H1 (cell line): ENCODE data around the gene SEL1L3. TPM values are rescaled to one million over a fixed set of nuclear protein-coding genes. Genes with fewer than 3 reads are reported as not detected.

Source experiments
- CTCF ChIA-PET: fragments of 300-600 bp; sonication (Branson Sonifier 250); formaldehyde crosslinking; loops from one replicate; lab custom pipeline; 2021; ENCODE audit not compliant: partially characterized antibody; lab: Charles Lee
- POLR2A ChIA-PET: fragments of 300-600 bp; sonication (Branson Sonifier 250); formaldehyde crosslinking; loops from one replicate; lab custom pipeline; 2021; ENCODE audit warnings: inconsistent platforms; ENCODE audit not compliant: partially characterized antibody; lab: Charles Lee
- DNase-seq, 2 experiments: peaks; one replicate each; pipeline versions ENCODE4 v3.0.0 to v3.0.0-alpha.2; 2010 to 2022; ENCODE audit warnings: low spot score in 2 of 2, low read depth in 1 of 2, mixed read lengths in 1 of 2
- FAIRE-seq: peaks from 2 replicates; lab custom pipeline; 2011; peaks lifted over from hg19 to GRCh38; lab: Jason Lieb, UNC
- H2AFZ ChIP-seq: 2 replicates; pipeline ENCODE4 v1.8.1; 2012; ENCODE audit warnings: low read length, inconsistent platforms
- H2AK5ac ChIP-seq: 2 replicates; pipeline ENCODE4 v1.6.1; 2013; ENCODE audit warnings: low read depth, low read length
- H2BK120ac ChIP-seq: replicated peaks from 2 replicates; pipeline ENCODE3; 2013; ENCODE audit warnings: low read depth, low read length, inconsistent platforms
- H2BK12ac ChIP-seq: 2 replicates; pipeline ENCODE4 v1.6.1; 2013; ENCODE audit warnings: low read depth, low read length
- H2BK15ac ChIP-seq: 2 replicates; pipeline ENCODE4 v1.6.1; 2013; ENCODE audit warnings: low read length
- H2BK20ac ChIP-seq: 2 replicates; pipeline ENCODE4 v1.6.1; 2013; ENCODE audit warnings: low read length
- H2BK5ac ChIP-seq: 2 replicates; pipeline ENCODE4 v1.6.1; 2013; ENCODE audit warnings: low read depth, low read length
- H3K14ac ChIP-seq: 2 replicates; pipeline ENCODE4 v1.6.1; 2013; ENCODE audit warnings: inconsistent platforms; ENCODE audit not compliant: insufficient read length
- H3K18ac ChIP-seq: 2 replicates; pipeline ENCODE4 v1.6.1; 2013; ENCODE audit warnings: low read length; ENCODE audit errors: extremely low read depth
- H3K23ac ChIP-seq: 2 replicates; pipeline ENCODE4 v1.6.1; 2013; ENCODE audit warnings: inconsistent platforms; ENCODE audit not compliant: insufficient read length
- H3K23me2 ChIP-seq: 2 replicates; pipeline ENCODE4 v1.6.1; 2013; ENCODE audit warnings: low read depth, low read length
- H3K27ac ChIP-seq: 2 replicates; pipeline ENCODE4 v1.6.1; 2011; ENCODE audit warnings: low read depth, low read length, inconsistent platforms
- H3K27me3 ChIP-seq, 4 experiments: replicated peaks in 1 of 4; 1 replicate in 1 of 4; 2 replicates in 3 of 4; pipeline versions ENCODE4 v1.6.1 to v1.8.1; 2011 to 2013; ENCODE audit warnings: low read length in 3 of 4, mild to moderate bottlenecking in 3 of 4, inconsistent platforms in 2 of 4, mixed read lengths in 2 of 4, moderate library complexity in 1 of 4; ENCODE audit not compliant: control insufficient read depth in 3 of 4, insufficient read depth in 3 of 4; ENCODE audit errors: extremely low read depth in 1 of 4
- H3K36me3 ChIP-seq, 4 experiments: 2 replicates each; pipeline versions ENCODE4 v1.6.1 to v1.8.1; 2011 to 2013; ENCODE audit warnings: mild to moderate bottlenecking in 4 of 4, low read length in 3 of 4, moderate library complexity in 2 of 4, control low read depth in 1 of 4, inconsistent platforms in 1 of 4; ENCODE audit not compliant: insufficient read depth in 4 of 4, control insufficient read depth in 2 of 4
- H3K4ac ChIP-seq: replicated peaks from 2 replicates; pipeline ENCODE3; 2013; ENCODE audit warnings: low read length, low read depth, mixed read lengths, inconsistent platforms; ENCODE audit not compliant: insufficient read length
- H3K4me1 ChIP-seq, 4 experiments: replicated peaks in 1 of 4; 1 replicate in 1 of 4; 2 replicates in 3 of 4; pipeline versions ENCODE4 v1.6.1 to v1.8.1; 2011 to 2013; ENCODE audit warnings: low read length in 3 of 4, inconsistent platforms in 2 of 4, mixed read lengths in 1 of 4; ENCODE audit not compliant: insufficient read depth in 4 of 4, control insufficient read depth in 3 of 4
- H3K4me2 ChIP-seq, 2 experiments: 2 replicates each; pipeline versions ENCODE4 v1.6.1 to v1.8.1; 2011 to 2013; ENCODE audit warnings: low read depth in 2 of 2, low read length in 2 of 2, control low read depth in 1 of 2, inconsistent platforms in 1 of 2, mild to moderate bottlenecking in 1 of 2; ENCODE audit not compliant: insufficient read depth in 1 of 2
- H3K4me3 ChIP-seq, 4 experiments: fragments of 200-600, 300-600 bp in 1 of 4; sonication (generic), shearing (Covaris generic), sonication (Bioruptor Twin) in 1 of 4; 2 replicates each; pipeline versions ENCODE4 v1.5.1 to v1.8.1; 2011 to 2016; ENCODE audit warnings: low read length in 4 of 4, low read depth in 3 of 4, control low read depth in 2 of 4, inconsistent platforms in 2 of 4, mild to moderate bottlenecking in 2 of 4, mixed read lengths in 1 of 4, moderate library complexity in 1 of 4; ENCODE audit not compliant: insufficient read depth in 2 of 4; ENCODE audit errors: extremely low read depth in 1 of 4
- H3K56ac ChIP-seq: replicated peaks from 2 replicates; pipeline ENCODE3; 2013; ENCODE audit warnings: low read depth, mild to moderate bottlenecking, mixed read lengths, low read length, inconsistent platforms; ENCODE audit not compliant: insufficient read length
- H3K79me1 ChIP-seq: 2 replicates; pipeline ENCODE4 v1.6.1; 2013; ENCODE audit warnings: low read depth, low read length, control low read depth
- H3K79me2 ChIP-seq, 2 experiments: 2 replicates each; pipeline versions ENCODE4 v1.6.1 to v1.8.1; 2012 to 2013; ENCODE audit warnings: low read length in 2 of 2, mild to moderate bottlenecking in 2 of 2, inconsistent platforms in 1 of 2; ENCODE audit not compliant: insufficient read depth in 2 of 2, control insufficient read depth in 1 of 2
- H3K9ac ChIP-seq, 4 experiments: replicated peaks in 1 of 4; 1 replicate in 1 of 4; 2 replicates in 3 of 4; pipeline versions ENCODE4 v1.6.1 to v1.8.1; 2011 to 2013; ENCODE audit warnings: low read depth in 3 of 4, low read length in 3 of 4, control low read depth in 2 of 4, mild to moderate bottlenecking in 2 of 4, moderate library complexity in 2 of 4, inconsistent platforms in 1 of 4; ENCODE audit errors: extremely low read depth in 1 of 4
- H3K9me3 ChIP-seq, 2 experiments: 2 replicates each; pipeline versions ENCODE4 v1.6.1 to v1.8.1; 2012 to 2013; ENCODE audit warnings: mild to moderate bottlenecking in 2 of 2, moderate library complexity in 2 of 2, control low read depth in 1 of 2, inconsistent platforms in 1 of 2, low read depth in 1 of 2, low read length in 1 of 2, mixed read lengths in 1 of 2; ENCODE audit not compliant: insufficient read depth in 2 of 2
- H4K20me1 ChIP-seq, 2 experiments: replicated peaks in 1 of 2; 2 replicates each; pipeline versions ENCODE3 to v1.8.1; 2011 to 2013; ENCODE audit warnings: inconsistent platforms in 2 of 2, low read length in 2 of 2, mild to moderate bottlenecking in 1 of 2; ENCODE audit not compliant: insufficient read depth in 2 of 2, control insufficient read depth in 1 of 2
- H4K5ac ChIP-seq: 2 replicates; pipeline ENCODE4 v1.6.1; 2013; ENCODE audit warnings: low read length, low read depth, mixed read lengths, inconsistent platforms; ENCODE audit not compliant: insufficient read length
- H4K8ac ChIP-seq: 2 replicates; pipeline ENCODE4 v1.8.0; 2013; ENCODE audit warnings: mild to moderate bottlenecking, moderate library complexity, low read length, inconsistent platforms; ENCODE audit not compliant: insufficient read depth; ENCODE audit errors: extremely low read depth
- H4K91ac ChIP-seq: replicated peaks from 2 replicates; pipeline ENCODE3; 2013; ENCODE audit warnings: low read length, mixed read lengths, inconsistent platforms; ENCODE audit not compliant: insufficient read length
- GABPA ChIP-seq: IDR thresholded peaks from 2 replicates; pipeline ENCODE4 v1.6.1; 2011; ENCODE audit warnings: mild to moderate bottlenecking, low read length, moderate library complexity, borderline replicate concordance; ENCODE audit not compliant: insufficient read depth
- JUND ChIP-seq: IDR thresholded peaks from 2 replicates; pipeline ENCODE4 v1.6.1; 2011; ENCODE audit warnings: mild to moderate bottlenecking, improper control_type of control experiment, low read length
- KDM5A ChIP-seq: fragments of 200-600 bp; IDR thresholded peaks from 2 replicates; pipeline ENCODE4 v1.7.1; 2012; ENCODE audit warnings: mild to moderate bottlenecking, low read length, inconsistent platforms, mixed read lengths
- POU5F1 ChIP-seq: IDR thresholded peaks from 2 replicates; pipeline ENCODE4 v1.6.1; 2011; ENCODE audit warnings: low read depth, mild to moderate bottlenecking, low read length, moderate library complexity
- RXRA ChIP-seq: IDR thresholded peaks from 2 replicates; pipeline ENCODE4 v1.6.1; 2011; ENCODE audit warnings: low read depth, mild to moderate bottlenecking, low read length, moderate library complexity; ENCODE audit not compliant: insufficient read depth
- SIX5 ChIP-seq: IDR thresholded peaks from 2 replicates; pipeline ENCODE4 v1.6.1; 2011; ENCODE audit warnings: mild to moderate bottlenecking, low read depth, low read length
- SP1 ChIP-seq: IDR thresholded peaks from 2 replicates; pipeline ENCODE4 v1.6.1; 2011; ENCODE audit warnings: low read depth, low read length
- ZNF274 ChIP-seq: IDR thresholded peaks from 2 replicates; pipeline ENCODE4 v1.7.0; 2012; ENCODE audit warnings: low read length, borderline replicate concordance; ENCODE audit errors: extremely low read depth
- WGBS, 2 experiments: shearing (Covaris generic) in 1 of 2; methylation state at CpG; one replicate each; pipeline versions ENCODE4 v1.1.6 to v1.1.7; 2013 to 2015; ENCODE audit warnings: low lambda C conversion rate in 2 of 2, mixed read lengths in 2 of 2, inconsistent platforms in 1 of 2, low coverage in 1 of 2, missing lambda C conversion rate in 1 of 2; ENCODE audit not compliant: insufficient replicate concordance in 2 of 2, insufficient coverage in 1 of 2, insufficient read length in 1 of 2; ENCODE audit errors: extremely low coverage in 1 of 2, missing lambda C conversion rate in 1 of 2; 5-methylcytosine and 5-hydroxymethylcytosine counted together
- polyA plus RNA-seq, 7 experiments: library from polyadenylated mRNA; depleted of rRNA in 3 of 7; stranded (reverse) in 5 of 7; unstranded in 2 of 7; fragments of >200 nt in 5 of 7; fragments of 200-250 nt in 2 of 7; gene quantifications; 1 replicate in 5 of 7; 2 replicates in 1 of 7; 4 replicates in 1 of 7; pipeline versions ENCODE4 v1.2.1 to v1.2.3, GENCODE V29; 2011 to 2013; ENCODE audit warnings: missing spikeins in 2 of 7, mixed read lengths in 2 of 7
- total RNA-seq: library from RNA; stranded (reverse); fragmentation: NEBNext Ultra II Directional; extraction: Animal tissue kit (Norgen Biotek cat#: 25700); gene quantifications from 2 replicates; pipeline ENCODE4 v1.2.1, GENCODE V29; 2021
- TF ChIP-seq, protein P1 (sequence below): IDR thresholded peaks from 2 replicates; pipeline ENCODE4 v1.6.1; 2012; ENCODE audit warnings: low read length, inconsistent platforms
- TF ChIP-seq, protein P2 (sequence below): IDR thresholded peaks from 2 replicates; pipeline ENCODE4 v1.6.1; 2011; ENCODE audit warnings: low read length, improper control_type of control experiment
- TF ChIP-seq, protein P3 (sequence below): IDR thresholded peaks from 2 replicates; pipeline ENCODE4 v1.6.1; 2012; ENCODE audit warnings: inconsistent platforms

SEL1L3 gene
- total and polyA plus RNA-seq, 2 of the 8 experiments (the other 6 are each of a cell fraction or from before 2014, with no cell fraction given): 18.2 to 54.0 TPM

DNA sequence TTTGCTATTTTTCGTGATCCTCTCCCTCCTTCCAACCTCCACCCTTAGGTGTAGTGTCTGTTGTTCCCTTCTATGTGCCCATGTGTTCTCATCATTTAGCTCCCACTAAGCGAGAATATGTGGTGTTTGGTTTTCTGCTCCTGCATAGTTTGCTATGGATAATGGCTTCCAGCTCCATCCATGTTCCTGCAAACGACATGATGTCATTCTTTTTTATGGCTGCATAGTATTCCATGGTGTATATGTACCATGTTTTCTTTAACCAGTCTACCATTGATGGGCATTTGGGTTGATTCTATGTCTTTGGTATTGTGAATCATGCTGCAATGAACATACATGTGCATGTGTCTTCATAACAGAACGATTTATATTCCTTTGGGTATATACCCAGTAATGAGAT lies 102.7 kb downstream of the SEL1L3 start:
- H3K14ac ChIP-seq: no peak overlapping the region
- H3K23ac ChIP-seq: no peak overlapping the region
- H3K9ac ChIP-seq: no peak overlapping the region
- no peaks in the 10 kb centered on the region for H3K23me2 ChIP-seq
- no peak overlapping the region for H3K27ac ChIP-seq
- H3K27me3 ChIP-seq: no peaks in the 10 kb centered on the region
- no peak overlapping the region for H2AK5ac ChIP-seq
- no peaks in the 10 kb centered on the region for H4K20me1 ChIP-seq
- H3K4me2 ChIP-seq: no peak overlapping the region
- no peaks in the 10 kb centered on the region for H3K79me2 ChIP-seq
- no peak overlapping the region for H3K4me3 ChIP-seq
- no peak overlapping the region for H2BK5ac ChIP-seq
- H3K56ac ChIP-seq: no peak overlapping the region
- 86% methylated on average over 4 of the region's 4 CpGs; no CpG with 5 or more reads in 1 of the 2 experiments for WGBS, 2 experiments
- FAIRE-seq: no peak
- H3K4me1 ChIP-seq: no peaks in the 10 kb centered on the region
- H2AFZ ChIP-seq: no peak overlapping the region
- no peak overlapping the region for H4K91ac ChIP-seq
- POLR2A ChIA-PET: no interaction called here
- no peak overlapping the region for H2BK20ac ChIP-seq
- no peak for DNase-seq
- no peak overlapping the region for H2BK15ac ChIP-seq
- H2BK12ac ChIP-seq: no peak overlapping the region
- no peak overlapping the region for H4K8ac ChIP-seq
- CTCF ChIA-PET: interaction anchor here (2.0 kb wide), 1 partner anchor 8 kb away, joined by 6 read pairs; no protein-coding TSS in a partner anchor
- H3K18ac ChIP-seq: no peak overlapping the region
- no peaks in the 10 kb centered on the region; the same call in 1 of the 2 replicates for H3K79me1 ChIP-seq
- H4K5ac ChIP-seq: no peak overlapping the region
- no peak overlapping the region for H2BK120ac ChIP-seq
- H3K36me3 ChIP-seq: peaks cover 2 to 44% (median 23%) of the 10 kb centered on the region in 4 experiments; a peak in 7 of 8 replicates
- no peaks in the 10 kb centered on the region for H3K9me3 ChIP-seq
- H3K4ac ChIP-seq: no peak overlapping the region
- no peak for TF ChIP-seq ZNF274
- TF ChIP-seq, protein P1, sequence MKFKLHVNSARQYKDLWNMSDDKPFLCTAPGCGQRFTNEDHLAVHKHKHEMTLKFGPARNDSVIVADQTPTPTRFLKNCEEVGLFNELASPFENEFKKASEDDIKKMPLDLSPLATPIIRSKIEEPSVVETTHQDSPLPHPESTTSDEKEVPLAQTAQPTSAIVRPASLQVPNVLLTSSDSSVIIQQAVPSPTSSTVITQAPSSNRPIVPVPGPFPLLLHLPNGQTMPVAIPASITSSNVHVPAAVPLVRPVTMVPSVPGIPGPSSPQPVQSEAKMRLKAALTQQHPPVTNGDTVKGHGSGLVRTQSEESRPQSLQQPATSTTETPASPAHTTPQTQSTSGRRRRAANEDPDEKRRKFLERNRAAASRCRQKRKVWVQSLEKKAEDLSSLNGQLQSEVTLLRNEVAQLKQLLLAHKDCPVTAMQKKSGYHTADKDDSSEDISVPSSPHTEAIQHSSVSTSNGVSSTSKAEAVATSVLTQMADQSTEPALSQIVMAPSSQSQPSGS: no peak
- TF ChIP-seq, protein P2, sequence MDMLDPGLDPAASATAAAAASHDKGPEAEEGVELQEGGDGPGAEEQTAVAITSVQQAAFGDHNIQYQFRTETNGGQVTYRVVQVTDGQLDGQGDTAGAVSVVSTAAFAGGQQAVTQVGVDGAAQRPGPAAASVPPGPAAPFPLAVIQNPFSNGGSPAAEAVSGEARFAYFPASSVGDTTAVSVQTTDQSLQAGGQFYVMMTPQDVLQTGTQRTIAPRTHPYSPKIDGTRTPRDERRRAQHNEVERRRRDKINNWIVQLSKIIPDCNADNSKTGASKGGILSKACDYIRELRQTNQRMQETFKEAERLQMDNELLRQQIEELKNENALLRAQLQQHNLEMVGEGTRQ: no peak
- no peak for TF ChIP-seq POU5F1
- TF ChIP-seq, protein P3, sequence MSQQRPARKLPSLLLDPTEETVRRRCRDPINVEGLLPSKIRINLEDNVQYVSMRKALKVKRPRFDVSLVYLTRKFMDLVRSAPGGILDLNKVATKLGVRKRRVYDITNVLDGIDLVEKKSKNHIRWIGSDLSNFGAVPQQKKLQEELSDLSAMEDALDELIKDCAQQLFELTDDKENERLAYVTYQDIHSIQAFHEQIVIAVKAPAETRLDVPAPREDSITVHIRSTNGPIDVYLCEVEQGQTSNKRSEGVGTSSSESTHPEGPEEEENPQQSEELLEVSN: no peak
- TF ChIP-seq JUND: no peak
- TF ChIP-seq RXRA: no peak
- no peak for TF ChIP-seq SP1
- no peak for TF ChIP-seq KDM5A
- TF ChIP-seq SIX5: no peak
- TF ChIP-seq GABPA: no peak
